Activated CD8-positive, alpha-beta T cell treated with anti-CD3 and anti-CD28 coated beads, Interleukin-2, amount 10 ng/mL, durations not matched to agents 7 days and 5 days (primary cell): ENCODE measurements around the gene LOXL4. TPM values are rescaled to one million over a fixed set of nuclear protein-coding genes. Genes with fewer than 3 reads are reported as not detected.

Experiments
- ATAC-seq: fragments of 150-1000 bp; cut with Tn5 transposase; one replicate; pipeline ENCODE4 v1.10.0; 2021; ENCODE audit warnings: moderate library complexity
- CTCF ChIA-PET: fragments of 350-600 bp; sonication (Branson Sonifier 250); formaldehyde crosslinking; loops from one replicate; lab custom pipeline; 2021; ENCODE audit warnings: antibody characterized with exemption; lab: Charles Lee
- POLR2A ChIA-PET: fragments of 350-600 bp; sonication (Branson Sonifier 250); formaldehyde crosslinking; loops from one replicate; lab custom pipeline; 2021; ENCODE audit warnings: antibody characterized with exemption; lab: Charles Lee
- DNase-seq: peaks from one replicate; pipeline ENCODE4 v3.0.0-alpha.2; 2020
- H3K27ac Mint-ChIP-seq: one replicate; pipeline ENCODE4 v1.8.0; 2021; ENCODE audit warnings: mild to moderate bottlenecking, mixed read lengths
- H3K27me3 Mint-ChIP-seq: one replicate; pipeline ENCODE4 v1.8.0; 2021; ENCODE audit warnings: low read depth, mixed read lengths
- H3K36me3 Mint-ChIP-seq: one replicate; pipeline ENCODE4 v1.8.0; 2021; ENCODE audit warnings: low read depth, mixed read lengths
- H3K4me1 Mint-ChIP-seq: one replicate; pipeline ENCODE4 v1.8.0; 2021; ENCODE audit warnings: low read depth, mixed read lengths
- H3K4me3 Mint-ChIP-seq: one replicate; pipeline ENCODE4 v1.8.0; 2021; ENCODE audit warnings: mild to moderate bottlenecking, mixed read lengths
- H3K9me3 Mint-ChIP-seq: one replicate; pipeline ENCODE4 v1.8.0; 2022; ENCODE audit warnings: mixed read lengths; ENCODE audit not compliant: insufficient read depth
- total RNA-seq, 2 experiments: library from RNA; stranded (reverse); gene quantifications; one replicate each; pipeline ENCODE4 v1.2.3, GENCODE V29; 2021

LOXL4 gene
- total RNA-seq, 2 experiments from 2014 or later = not detected

DNA sequence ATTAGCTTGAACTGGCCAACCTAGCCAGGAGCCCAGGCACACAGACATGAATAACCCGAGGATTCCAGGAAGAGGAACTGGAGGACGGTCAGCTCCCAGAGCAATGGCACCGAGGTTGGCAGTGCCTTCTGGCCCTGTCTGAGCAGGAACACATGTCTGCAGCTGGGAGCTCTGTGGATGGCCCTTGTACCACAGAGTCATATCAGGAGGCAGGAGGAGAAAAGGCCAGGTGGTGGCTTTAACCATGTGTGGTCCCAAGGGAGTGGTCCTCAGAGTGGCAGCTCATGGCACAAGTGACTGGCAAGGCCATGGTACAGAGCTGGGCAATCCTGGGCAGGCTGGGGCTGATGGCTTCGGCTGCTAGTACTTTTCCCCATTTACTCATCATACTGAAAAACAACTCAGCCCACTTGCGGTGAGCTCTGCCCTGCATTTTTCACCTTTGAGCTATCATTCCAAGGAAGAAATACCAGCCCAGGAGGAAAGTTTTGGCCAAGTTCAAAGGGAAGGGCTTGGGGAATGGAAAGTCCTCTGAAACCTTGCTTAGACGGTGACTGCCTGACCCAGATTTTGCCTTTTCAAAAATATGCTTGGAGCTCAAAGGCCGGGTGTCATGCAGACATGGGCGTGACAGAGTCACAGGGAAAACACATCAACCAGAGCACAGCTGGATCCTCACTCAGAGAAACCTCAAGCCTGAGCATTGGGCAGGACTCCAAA lies 25.7 kb upstream of the LOXL4 start:
- no peak for ATAC-seq
- no peak overlapping the region for H3K27ac Mint-ChIP-seq
- H3K4me1 Mint-ChIP-seq = no peaks in the 10 kb centered on the region
- no peaks in the 10 kb centered on the region for H3K36me3 Mint-ChIP-seq
- ChIA-PET CTCF (interaction anchor here (0.9 kb wide), 1 partner anchor 123 kb away, joined by 3 read pairs; no protein-coding TSS in a partner anchor), POLR2A (no interaction called here)
- H3K4me3 Mint-ChIP-seq = no peak overlapping the region
- peaks cover 8% of the 10 kb centered on the region for H3K27me3 Mint-ChIP-seq
- DNase-seq = no peak
- no peaks in the 10 kb centered on the region for H3K9me3 Mint-ChIP-seq

DNA sequence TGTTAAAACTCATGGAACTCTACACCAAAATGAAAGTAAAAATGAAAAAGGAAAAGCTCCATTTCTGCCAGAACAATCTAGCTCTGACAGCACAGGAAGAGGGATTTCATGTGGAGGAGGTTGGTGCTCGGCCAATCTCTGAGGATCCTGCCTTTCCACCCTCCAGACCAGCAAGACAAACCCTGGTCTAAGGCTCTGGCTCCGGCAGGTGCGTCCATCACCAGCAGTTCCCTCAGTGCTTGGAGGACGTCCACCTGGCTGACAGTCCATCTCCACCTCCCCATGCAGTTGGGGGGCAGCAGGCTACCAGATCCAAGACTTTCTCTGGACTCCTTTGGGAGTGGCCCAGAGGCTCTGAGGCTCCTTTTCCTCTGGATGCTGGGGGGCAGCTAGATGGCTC lies 25.0 kb upstream of the LOXL4 start:
- Mint-ChIP-seq H3K9me3 (no peaks in the 10 kb centered on the region), H3K27me3 (peaks cover 8% of the 10 kb centered on the region), H3K4me3 (no peak overlapping the region), H3K4me1 (no peaks in the 10 kb centered on the region), H3K36me3 (no peaks in the 10 kb centered on the region), H3K27ac (no peak overlapping the region)
- no peak for ATAC-seq
- ChIA-PET CTCF (interaction anchor here (0.9 kb wide), 1 partner anchor 123 kb away, joined by 3 read pairs; no protein-coding TSS in a partner anchor), POLR2A (no interaction called here)
- DNase-seq = no peak

DNA sequence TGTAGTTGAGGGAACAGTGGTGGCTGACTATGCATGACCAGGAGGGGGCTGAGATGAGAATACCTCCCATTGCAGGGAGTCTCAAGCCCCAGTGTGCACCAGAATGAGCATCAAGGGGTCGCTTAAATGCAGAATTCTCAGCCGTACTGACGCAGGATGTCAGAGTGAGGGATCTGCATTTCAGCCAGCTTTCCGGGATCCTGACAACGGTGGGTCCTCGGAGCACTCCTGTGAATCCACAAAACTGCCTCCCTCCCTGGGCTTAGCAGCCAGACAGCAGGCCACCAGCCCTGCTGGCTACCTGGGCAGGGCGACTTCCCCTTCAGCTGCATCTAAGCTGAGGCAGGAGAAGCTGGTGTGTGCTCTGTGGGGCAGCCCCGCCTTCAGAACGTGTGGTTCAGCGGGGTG lies 21.8 kb upstream of the LOXL4 start:
- no peak for DNase-seq
- H3K4me3 Mint-ChIP-seq = no peak overlapping the region
- peaks cover 5% of the 10 kb centered on the region for H3K27me3 Mint-ChIP-seq
- no peaks in the 10 kb centered on the region for H3K36me3 Mint-ChIP-seq
- POLR2A ChIA-PET = no interaction called here
- no peaks in the 10 kb centered on the region for H3K4me1 Mint-ChIP-seq
- CTCF ChIA-PET = no interaction called here
- no peaks in the 10 kb centered on the region for H3K9me3 Mint-ChIP-seq
- H3K27ac Mint-ChIP-seq = no peak overlapping the region
- ATAC-seq = no peak

DNA sequence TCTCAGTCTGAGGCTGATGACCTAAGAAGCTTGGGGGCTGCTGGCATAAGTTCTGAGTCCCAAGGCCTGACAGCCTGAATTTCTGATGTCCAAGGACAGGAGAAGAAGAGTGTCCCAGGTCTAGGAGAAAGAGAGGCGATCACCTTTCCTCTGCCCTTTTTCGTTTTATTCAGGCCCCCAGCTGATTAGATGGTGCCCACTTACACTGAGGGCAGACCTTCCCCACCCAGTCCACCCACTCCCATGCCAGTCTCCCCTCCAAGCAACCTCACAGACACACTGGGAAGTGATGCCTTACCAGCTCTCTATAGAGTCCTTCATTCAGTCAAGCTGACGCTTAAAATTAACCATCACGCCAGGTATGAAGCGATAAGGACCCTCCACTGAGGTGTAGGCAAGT lies 19.3 kb upstream of the LOXL4 start:
- no peaks in the 10 kb centered on the region for H3K4me1 Mint-ChIP-seq
- no peak for DNase-seq
- ChIA-PET CTCF (no interaction called here), POLR2A (no interaction called here)
- H3K27me3 Mint-ChIP-seq = peaks cover 7% of the 10 kb centered on the region
- no peak for ATAC-seq
- no peaks in the 10 kb centered on the region for H3K9me3 Mint-ChIP-seq
- no peak overlapping the region for H3K4me3 Mint-ChIP-seq
- H3K27ac Mint-ChIP-seq = no peak overlapping the region
- no peaks in the 10 kb centered on the region for H3K36me3 Mint-ChIP-seq

DNA sequence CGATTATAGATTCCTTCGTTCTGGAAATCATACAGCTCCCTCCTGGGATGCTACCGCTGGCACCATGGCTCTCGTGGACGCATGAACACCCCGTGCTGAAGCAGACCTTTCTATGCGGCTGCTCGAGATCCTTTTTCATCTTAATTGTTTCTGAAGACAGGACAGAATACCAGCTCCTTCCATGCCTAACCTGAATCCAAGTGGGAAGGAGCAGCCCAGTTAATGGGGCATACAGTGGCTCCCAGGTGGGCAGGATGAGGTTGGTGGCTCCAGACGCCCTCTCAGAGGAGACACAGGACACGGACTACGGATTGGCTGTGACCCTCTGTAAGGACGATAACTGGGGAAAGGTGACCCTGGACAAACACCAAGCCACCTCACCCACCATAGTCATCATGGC lies 18.4 kb upstream of the LOXL4 start:
- DNase-seq (no peak), ATAC-seq (no peak)
- peaks cover 13% of the 10 kb centered on the region for H3K27me3 Mint-ChIP-seq
- no peak overlapping the region for H3K4me3 Mint-ChIP-seq
- CTCF ChIA-PET = no interaction called here
- no peaks in the 10 kb centered on the region for H3K9me3 Mint-ChIP-seq
- no peaks in the 10 kb centered on the region for H3K4me1 Mint-ChIP-seq
- H3K27ac Mint-ChIP-seq = no peak overlapping the region
- POLR2A ChIA-PET = no interaction called here
- H3K36me3 Mint-ChIP-seq = no peaks in the 10 kb centered on the region

DNA sequence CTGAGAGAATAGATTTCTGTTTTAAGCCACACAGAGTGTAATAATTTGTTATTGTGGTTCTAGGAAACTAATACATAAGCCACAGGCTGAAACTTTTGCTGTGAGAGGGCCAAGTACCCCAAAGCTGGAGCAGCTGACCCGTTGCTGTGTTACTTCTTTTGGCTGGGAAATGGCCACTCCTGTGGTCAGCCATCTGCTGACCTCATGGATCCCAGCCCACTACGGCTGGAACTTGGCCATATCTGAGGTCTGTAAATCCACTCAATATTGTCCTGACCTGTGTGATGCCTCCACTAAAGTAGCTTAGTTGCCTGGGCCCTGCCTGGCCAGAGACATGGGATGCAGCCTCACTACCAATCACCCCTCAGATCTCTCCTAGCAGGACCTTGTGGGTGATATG lies 17.4 kb upstream of the LOXL4 start:
- Mint-ChIP-seq H3K9me3 (no peaks in the 10 kb centered on the region), H3K36me3 (no peaks in the 10 kb centered on the region), H3K27ac (no peak overlapping the region), H3K27me3 (peaks cover 16% of the 10 kb centered on the region), H3K4me3 (no peak overlapping the region), H3K4me1 (no peaks in the 10 kb centered on the region)
- ATAC-seq = no peak
- DNase-seq = no peak
- ChIA-PET CTCF (interaction anchor here (1.4 kb wide), 1 partner anchor 244 kb away, joined by 5 read pairs; no protein-coding TSS in a partner anchor), POLR2A (no interaction called here)

DNA sequence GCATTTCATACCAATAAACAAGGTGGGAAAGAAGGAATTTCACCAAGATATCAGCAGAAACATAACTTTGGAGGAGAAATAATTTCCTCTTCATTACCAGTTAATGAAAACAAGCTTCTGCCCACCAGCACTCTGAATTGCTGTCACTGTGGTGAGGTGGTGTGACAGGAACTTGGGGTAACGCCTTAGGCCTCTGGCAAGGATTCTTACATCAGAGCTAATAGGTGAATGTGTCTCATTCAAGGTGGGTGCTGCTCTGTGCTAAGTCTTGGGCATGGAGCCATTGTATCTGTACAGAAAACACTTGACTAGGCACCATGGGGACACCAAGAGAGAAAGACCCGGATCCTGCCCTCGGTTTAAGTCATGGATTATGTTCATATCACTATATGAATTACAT lies 8.3 kb upstream of the LOXL4 start:
- H3K4me1 Mint-ChIP-seq = no peaks in the 10 kb centered on the region
- no peak for DNase-seq
- ATAC-seq = no peak
- H3K27me3 Mint-ChIP-seq = peaks cover 27% of the 10 kb centered on the region
- H3K27ac Mint-ChIP-seq = no peak overlapping the region
- no peak overlapping the region for H3K4me3 Mint-ChIP-seq
- ChIA-PET POLR2A (no interaction called here), CTCF (no interaction called here)
- no peaks in the 10 kb centered on the region for H3K9me3 Mint-ChIP-seq
- no peaks in the 10 kb centered on the region for H3K36me3 Mint-ChIP-seq

DNA sequence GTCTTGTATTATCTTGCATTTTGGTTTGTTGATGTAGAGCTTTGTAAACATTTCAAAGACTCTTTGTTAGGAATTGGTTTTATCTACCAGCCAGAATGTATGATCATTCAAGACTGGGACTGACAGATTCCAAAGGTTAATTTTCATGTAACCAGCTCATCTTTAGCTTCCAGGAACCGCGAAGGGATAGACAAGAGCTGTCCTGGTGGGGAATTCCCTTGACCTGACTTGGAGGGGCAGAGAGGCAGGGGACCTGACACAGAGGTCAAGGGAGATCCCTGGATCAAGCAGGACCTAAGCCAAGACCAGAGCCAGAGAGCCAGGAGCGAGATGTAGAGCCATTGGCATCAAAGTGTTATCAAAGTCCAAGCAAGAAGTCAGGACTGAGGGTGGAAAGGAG lies 6.6 kb upstream of the LOXL4 start:
- no peak for ATAC-seq
- Mint-ChIP-seq H3K27ac (no peak overlapping the region), H3K4me3 (no peak overlapping the region), H3K4me1 (no peaks in the 10 kb centered on the region), H3K36me3 (no peaks in the 10 kb centered on the region), H3K27me3 (peaks cover 34% of the 10 kb centered on the region), H3K9me3 (no peaks in the 10 kb centered on the region)
- no peak for DNase-seq
- ChIA-PET CTCF (no interaction called here), POLR2A (no interaction called here)

DNA sequence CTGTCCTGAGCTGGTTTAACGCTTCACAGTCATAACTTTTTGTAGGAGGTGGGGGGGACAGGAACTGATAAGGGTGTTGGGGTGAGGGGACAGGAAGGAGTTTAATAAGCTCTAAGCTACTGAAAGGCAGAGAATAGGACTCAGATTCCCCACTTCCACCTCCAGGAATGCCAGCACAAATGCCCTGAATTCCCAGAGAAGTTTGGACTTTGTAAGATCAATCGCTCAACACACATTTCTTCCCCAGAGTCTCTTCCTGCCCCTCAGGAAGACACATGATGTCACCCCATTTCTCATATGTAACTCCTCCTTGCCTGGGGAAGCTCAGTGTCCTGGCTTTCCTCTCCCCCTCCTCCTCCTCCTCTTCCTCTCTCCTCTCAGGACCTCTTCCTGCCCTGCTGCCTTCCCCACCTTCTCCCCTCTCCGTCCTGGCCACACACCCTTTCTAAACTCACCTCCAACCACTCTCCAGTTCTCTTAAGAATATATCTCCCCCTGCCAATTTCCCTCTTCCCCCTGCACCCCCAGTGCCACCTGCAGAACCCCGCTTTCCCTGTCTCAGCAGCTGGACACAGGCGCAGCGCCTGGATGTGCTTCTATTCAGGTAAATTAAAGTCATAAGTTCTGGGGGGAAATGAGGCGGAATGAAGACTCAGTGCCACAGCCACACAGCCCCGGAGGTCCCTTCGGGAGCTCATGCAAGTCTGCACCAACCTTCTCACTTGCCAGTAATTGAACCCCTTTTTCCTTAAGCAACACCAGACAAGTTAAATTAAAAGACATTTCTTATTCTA lies 5.3 kb upstream of the LOXL4 start:
- CTCF ChIA-PET = no interaction called here

DNA sequence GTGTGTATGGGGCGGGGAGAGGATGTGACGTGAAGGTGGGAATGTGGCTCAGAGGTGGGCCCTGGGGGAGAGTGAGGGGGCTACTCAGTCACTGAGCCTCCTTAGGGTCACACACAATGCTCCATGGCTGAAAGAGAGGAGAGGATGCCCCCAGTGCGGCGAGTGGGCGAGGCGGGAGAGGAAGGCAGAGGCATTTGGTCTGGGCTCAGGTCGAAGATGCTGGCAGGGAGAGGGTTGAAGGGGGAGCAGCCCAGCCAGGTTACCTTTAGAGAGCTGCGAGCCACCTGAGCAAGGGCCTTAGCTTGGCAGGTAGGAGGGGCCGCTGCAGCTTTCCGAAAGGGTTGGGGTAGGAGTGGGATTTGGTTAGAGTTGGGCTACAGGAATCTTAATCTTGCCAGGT lies 4.7 kb upstream of the LOXL4 start:
- DNase-seq = no peak
- ChIA-PET POLR2A (no interaction called here), CTCF (no interaction called here)
- H3K4me1 Mint-ChIP-seq = peaks cover 4% of the 10 kb centered on the region
- ATAC-seq = no peak
- H3K9me3 Mint-ChIP-seq = no peaks in the 10 kb centered on the region
- H3K27ac Mint-ChIP-seq = no peak overlapping the region
- H3K4me3 Mint-ChIP-seq = no peak overlapping the region
- H3K27me3 Mint-ChIP-seq = peaks cover 38% of the 10 kb centered on the region
- no peaks in the 10 kb centered on the region for H3K36me3 Mint-ChIP-seq

More for the DNA sequence above, 5.3 kb upstream of the LOXL4 start:
- POLR2A ChIA-PET = no interaction called here
- H3K4me1 Mint-ChIP-seq = peaks cover 4% of the 10 kb centered on the region
- no peak overlapping the region for H3K27ac Mint-ChIP-seq
- H3K27me3 Mint-ChIP-seq = peaks cover 38% of the 10 kb centered on the region
- H3K36me3 Mint-ChIP-seq = no peaks in the 10 kb centered on the region
- ATAC-seq = no peak
- H3K9me3 Mint-ChIP-seq = no peaks in the 10 kb centered on the region
- H3K4me3 Mint-ChIP-seq = no peak overlapping the region
- DNase-seq = no peak

DNA sequence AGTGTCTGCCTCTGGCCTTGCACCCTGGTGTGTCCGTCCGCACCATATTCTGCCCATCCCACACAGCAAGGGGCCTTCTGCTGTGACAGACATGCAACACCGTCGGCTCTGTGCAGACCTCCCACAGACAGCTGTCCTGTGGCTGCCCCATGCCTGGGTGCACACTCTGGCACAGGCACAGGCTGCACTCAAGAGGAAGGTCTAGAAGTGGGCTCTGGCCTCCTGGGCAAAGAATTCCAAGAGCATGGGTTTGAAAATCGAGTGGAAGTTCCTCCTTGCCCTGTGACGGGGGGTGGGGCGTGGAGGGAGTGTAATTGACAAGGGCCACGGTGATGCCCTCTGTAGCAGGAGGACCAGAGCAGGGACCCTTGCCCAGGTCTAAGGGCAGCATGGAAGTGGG lies 4.3 kb upstream of the LOXL4 start:
- Mint-ChIP-seq H3K4me3 (no peak overlapping the region), H3K36me3 (no peaks in the 10 kb centered on the region), H3K9me3 (no peaks in the 10 kb centered on the region), H3K27me3 (peaks cover 41% of the 10 kb centered on the region), H3K27ac (no peak overlapping the region), H3K4me1 (peaks cover 4% of the 10 kb centered on the region)
- CTCF ChIA-PET = no interaction called here
- ATAC-seq (no peak), DNase-seq (no peak)
- POLR2A ChIA-PET = no interaction called here

DNA sequence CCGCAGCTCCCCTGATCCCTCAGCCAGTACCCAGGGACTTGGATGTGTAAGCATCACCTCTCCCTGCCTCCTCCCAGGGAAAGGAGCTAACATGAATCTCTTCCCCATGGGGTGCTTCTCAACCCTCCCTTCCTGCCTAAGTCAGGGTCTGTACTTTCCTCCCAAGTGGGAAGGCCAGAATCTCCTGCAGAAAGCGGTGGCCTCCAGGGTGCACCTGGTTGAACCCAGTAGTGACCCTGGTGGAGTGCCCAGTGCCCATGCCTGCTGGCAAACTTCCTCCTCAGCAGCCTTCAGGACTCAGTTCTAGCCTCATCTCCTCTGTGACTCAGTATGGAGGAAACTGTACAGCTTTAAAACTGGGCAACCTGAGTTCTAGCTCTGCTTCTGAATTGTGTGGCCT lies 2.8 kb upstream of the LOXL4 start:
- Mint-ChIP-seq H3K36me3 (no peaks in the 10 kb centered on the region), H3K4me3 (no peak overlapping the region), H3K27ac (no peak overlapping the region), H3K4me1 (peaks cover 4% of the 10 kb centered on the region), H3K9me3 (no peaks in the 10 kb centered on the region), H3K27me3 (peaks cover 40% of the 10 kb centered on the region)
- no peak for ATAC-seq
- ChIA-PET CTCF (no interaction called here), POLR2A (no interaction called here)
- no peak for DNase-seq
